ENCODE measurements around the gene OR11L1.
A peak's percentile ranks its signal among the peaks of the same experiment; 100 is the strongest.

Gene OR11L1, protein sequence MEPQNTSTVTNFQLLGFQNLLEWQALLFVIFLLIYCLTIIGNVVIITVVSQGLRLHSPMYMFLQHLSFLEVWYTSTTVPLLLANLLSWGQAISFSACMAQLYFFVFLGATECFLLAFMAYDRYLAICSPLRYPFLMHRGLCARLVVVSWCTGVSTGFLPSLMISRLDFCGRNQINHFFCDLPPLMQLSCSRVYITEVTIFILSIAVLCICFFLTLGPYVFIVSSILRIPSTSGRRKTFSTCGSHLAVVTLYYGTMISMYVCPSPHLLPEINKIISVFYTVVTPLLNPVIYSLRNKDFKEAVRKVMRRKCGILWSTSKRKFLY

DNA sequence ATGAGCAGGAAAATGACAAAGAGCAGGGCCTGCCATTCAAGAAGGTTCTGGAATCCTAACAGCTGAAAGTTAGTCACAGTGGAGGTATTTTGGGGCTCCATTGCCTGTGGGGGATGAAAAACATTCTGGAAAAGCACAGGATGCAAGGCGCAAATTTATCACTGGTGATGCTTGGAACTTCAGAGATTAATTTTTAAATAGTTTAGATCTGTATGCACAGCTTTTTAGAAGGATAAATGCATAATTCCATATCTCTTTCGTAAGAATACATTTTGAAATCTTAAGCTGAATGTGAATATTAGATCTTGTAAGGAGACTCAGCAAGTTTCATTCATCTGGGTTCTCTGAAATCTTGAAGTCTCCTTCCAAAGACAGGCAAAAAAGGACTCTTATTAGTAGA is at the start of gene OR11L1:
TSS of gene OR11L1 (minus strand) at position 101 of the 400 bp plus-strand sequence. CDS start at position 101, 0 bp downstream.
- no peaks in the 10 kb centered on the region for H3K9me3 ChIP-seq
- no peaks in the 10 kb centered on the region for H3K27me3 ChIP-seq
- H4K20me1 ChIP-seq, result no peaks in the 10 kb centered on the region

DNA sequence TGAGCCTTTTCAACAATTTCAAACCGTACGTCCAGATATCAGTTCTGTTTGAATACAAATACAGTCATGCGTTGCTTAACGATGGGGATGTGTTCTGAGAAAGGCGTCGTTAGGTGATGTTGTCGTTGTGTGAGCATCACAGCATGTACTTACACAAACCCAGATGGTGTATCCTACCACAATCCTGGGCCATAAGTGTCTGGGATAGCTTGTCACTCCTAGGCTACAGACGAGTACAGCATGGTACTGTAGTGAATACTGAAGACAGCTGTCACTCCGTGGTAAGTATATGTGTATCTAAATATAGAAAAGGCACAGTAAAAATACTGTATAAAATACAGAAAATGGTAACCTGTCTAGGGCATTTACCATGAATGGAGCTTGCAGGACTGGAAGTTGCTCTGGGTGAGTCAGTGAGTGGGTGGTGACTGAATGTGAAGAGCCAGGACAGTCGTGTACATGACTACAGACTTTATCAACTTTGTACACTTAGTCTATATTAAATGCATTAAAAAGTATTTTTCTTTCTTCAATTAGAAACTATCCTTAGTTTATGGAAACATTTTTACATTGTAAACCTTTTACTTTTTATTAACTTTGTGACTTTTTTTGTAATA is 43.2 kb upstream of the OR11L1 start:
- Histone ChIP-seq H4K20me1 (no peaks in the 10 kb centered on the region), H3K27ac (no peak overlapping the region), H3K27me3 (no peaks in the 10 kb centered on the region), H3K4me2 (no peak overlapping the region), H3K4me3 (no peak overlapping the region), H3K4me1 (no peaks in the 10 kb centered on the region), H3K9me3 (no peaks in the 10 kb centered on the region), H3K36me3 (no peaks in the 10 kb centered on the region), H3K9ac (no peak overlapping the region)
- no peak for TF ChIP-seq Cebpa-rat (IDR thresholded peaks at IDR 0.05)

More for the DNA sequence above, at the start of gene OR11L1:
- Histone ChIP-seq H3K9ac (no peak within 1 kb of the TSS), H3K36me3 (no peaks in the 10 kb centered on the region), H3K4me1 (no peaks in the 10 kb centered on the region), H3K27ac (no peak within 1 kb of the TSS), H3K4me2 (no peak within 1 kb of the TSS), H3K4me3 (no peak within 1 kb of the TSS)
- TF ChIP-seq Cebpa-rat (IDR thresholded peaks at IDR 0.05), result no peak

- Histone ChIP-seq H3K4me3 (no peak overlapping the region), H3K4me1 (no peaks in the 10 kb centered on the region), H3K27me3 (no peaks in the 10 kb centered on the region), H3K27ac (no peak overlapping the region), H3K9ac (no peak overlapping the region), H3K9me3 (no peaks in the 10 kb centered on the region), H3K4me2 (no peak overlapping the region), H4K20me1 (no peaks in the 10 kb centered on the region), H3K36me3 (no peaks in the 10 kb centered on the region)
- TF ChIP-seq Cebpa-rat (IDR thresholded peaks at IDR 0.05), result no peak
Observed at GRCh38 chr1:247883346-247883745, 41.6 kb upstream of the OR11L1 start.

- no peaks in the 10 kb centered on the region for H3K27me3 ChIP-seq
- no peaks in the 10 kb centered on the region for H4K20me1 ChIP-seq
- H3K9me3 ChIP-seq, result 0 out of 2 replicates have a peak, but pooled peaks cover 4% of the 10 kb centered on the region
- TF ChIP-seq Cebpa-rat (IDR thresholded peaks at IDR 0.05), result no peak
- H3K9ac ChIP-seq, result no peak overlapping the region
- no peak overlapping the region for H3K27ac ChIP-seq
- H3K36me3 ChIP-seq, result peaks cover 32% of the 10 kb centered on the region
- H3K4me2 ChIP-seq, result no peak overlapping the region
- H3K4me1 ChIP-seq, result no peaks in the 10 kb centered on the region
- H3K4me3 ChIP-seq, result no peak overlapping the region
Observed at GRCh38 chr1:247865416-247865815, 23.7 kb upstream of the OR11L1 start.

DNA sequence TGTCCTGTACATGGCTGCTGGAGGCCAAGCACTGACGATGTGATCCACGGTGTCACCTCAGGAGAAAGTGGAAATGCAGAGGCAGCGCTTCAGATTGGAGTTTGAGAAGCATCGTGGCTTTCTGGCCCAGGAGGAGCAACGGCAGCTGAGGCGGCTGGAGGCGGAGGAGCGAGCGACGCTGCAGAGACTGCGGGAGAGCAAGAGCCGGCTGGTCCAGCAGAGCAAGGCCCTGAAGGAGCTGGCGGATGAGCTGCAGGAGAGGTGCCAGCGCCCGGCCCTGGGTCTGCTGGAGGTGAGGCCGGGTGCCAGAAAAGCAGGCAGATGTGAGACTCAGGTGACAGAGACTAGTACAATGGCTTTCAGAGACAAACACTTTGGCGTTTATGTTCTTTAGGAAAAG is 22.9 kb upstream of the OR11L1 start:
- Histone ChIP-seq H3K9me3 (no peaks in the 10 kb centered on the region), H3K4me3 (no peak overlapping the region), H3K9ac (no peak overlapping the region), H3K27ac (no peak overlapping the region), H3K4me2 (no peak overlapping the region), H3K36me3 (peaks cover 25% of the 10 kb centered on the region), H4K20me1 (no peaks in the 10 kb centered on the region), H3K4me1 (no peaks in the 10 kb centered on the region), H3K27me3 (no peaks in the 10 kb centered on the region)
- TF ChIP-seq Cebpa-rat (IDR thresholded peaks at IDR 0.05), result no peak

- H3K9me3 ChIP-seq, result no peaks in the 10 kb centered on the region
- H3K4me1 ChIP-seq, result no peaks in the 10 kb centered on the region; the same call in 1 of the 2 replicates
- H3K9ac ChIP-seq, result no peak overlapping the region
- no peak overlapping the region for H3K4me2 ChIP-seq
- no peak overlapping the region for H3K27ac ChIP-seq
- H3K27me3 ChIP-seq, result no peaks in the 10 kb centered on the region
- no peak for TF ChIP-seq Cebpa-rat (IDR thresholded peaks at IDR 0.05)
- no peaks in the 10 kb centered on the region for H4K20me1 ChIP-seq
- no peak overlapping the region for H3K4me3 ChIP-seq
- peaks cover 6% of the 10 kb centered on the region; the same call in 1 of the 2 replicates for H3K36me3 ChIP-seq
Observed at GRCh38 chr1:247862756-247863155, 21.1 kb upstream of the OR11L1 start.

- Histone ChIP-seq H3K4me1 (no peaks in the 10 kb centered on the region; the same call in 1 of the 2 replicates), H3K27me3 (no peaks in the 10 kb centered on the region), H3K9me3 (peaks cover 8% of the 10 kb centered on the region; the same call in 1 of the 2 replicates), H4K20me1 (no peaks in the 10 kb centered on the region), H3K4me2 (peak overlapping the region; percentile 80), H3K27ac (no peak overlapping the region), H3K9ac (peak overlapping the region; percentile 77; the same call in 1 of the 2 replicates), H3K4me3 (peak overlapping the region; percentile 72), H3K36me3 (no peaks in the 10 kb centered on the region)
- TF ChIP-seq Cebpa-rat (IDR thresholded peaks at IDR 0.05), result no peak
Observed at GRCh38 chr1:247857985-247858619, 16.4 kb upstream of the OR11L1 start.

DNA sequence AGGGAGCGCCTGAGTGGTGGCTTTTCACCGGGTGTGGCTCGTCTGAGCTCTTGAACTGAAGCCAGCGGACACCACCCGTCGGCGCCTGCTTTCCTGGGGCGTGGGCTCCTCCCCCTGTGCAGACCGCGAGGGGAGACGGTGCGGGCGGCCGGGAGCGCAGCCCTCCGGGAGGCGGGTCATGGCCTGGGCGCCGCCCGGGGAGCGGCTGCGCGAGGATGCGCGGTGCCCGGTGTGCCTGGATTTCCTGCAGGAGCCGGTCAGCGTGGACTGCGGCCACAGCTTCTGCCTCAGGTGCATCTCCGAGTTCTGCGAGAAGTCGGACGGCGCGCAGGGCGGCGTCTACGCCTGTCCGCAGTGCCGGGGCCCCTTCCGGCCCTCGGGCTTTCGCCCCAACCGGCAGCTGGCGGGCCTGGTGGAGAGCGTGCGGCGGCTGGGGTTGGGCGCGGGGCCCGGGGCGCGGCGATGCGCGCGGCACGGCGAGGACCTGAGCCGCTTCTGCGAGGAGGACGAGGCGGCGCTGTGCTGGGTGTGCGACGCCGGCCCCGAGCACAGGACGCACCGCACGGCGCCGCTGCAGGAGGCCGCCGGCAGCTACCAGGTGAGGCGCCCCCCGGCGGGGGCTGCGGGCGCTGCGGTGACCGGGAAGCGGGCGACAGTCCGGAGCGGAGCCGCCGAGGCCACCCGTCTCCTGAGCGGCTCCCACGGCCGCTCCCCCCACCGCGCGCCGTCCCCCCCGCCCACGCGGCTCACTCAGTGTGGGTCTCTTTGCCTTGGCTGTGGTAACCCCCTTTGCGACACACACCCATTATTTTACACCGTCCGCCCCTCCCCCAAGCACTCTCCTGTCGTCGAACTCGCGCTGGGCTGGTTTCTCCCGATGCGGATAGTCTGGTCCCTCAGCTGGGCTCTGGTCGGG is 15.6 kb upstream of the OR11L1 start, which contains the start of gene TRIM58:
TSS of gene TRIM58 (plus strand) at position 119 of the 916 bp plus-strand sequence. CDS start at position 179, 60 bp downstream.
- Histone ChIP-seq H3K27ac (peak within 1 kb of the TSS; percentile 53; the same call in 1 of the 2 replicates), H3K9me3 (peaks cover 8% of the 10 kb centered on the region; the same call in 1 of the 2 replicates), H3K4me2 (peak within 1 kb of the TSS; percentile 80)

DNA sequence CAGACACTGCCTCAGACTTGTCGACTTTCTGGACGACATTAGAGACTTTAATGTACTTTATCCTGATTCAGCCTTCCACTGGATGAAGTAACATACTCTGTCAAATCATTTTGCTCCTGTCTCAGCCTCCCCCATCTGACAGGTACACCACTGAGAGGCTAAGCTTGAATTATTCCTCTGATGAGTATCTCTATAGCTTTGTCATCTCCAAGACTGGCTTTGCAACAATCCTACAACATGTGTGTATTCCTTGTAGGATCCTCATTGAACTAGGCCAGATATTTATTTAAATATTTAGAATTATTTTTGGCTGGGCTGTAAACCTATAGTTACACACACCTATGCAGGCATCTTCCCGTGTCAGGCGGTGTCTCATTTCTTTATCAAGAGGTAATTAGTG is 14.2 kb upstream of the OR11L1 start:
- Histone ChIP-seq H3K4me3 (no peak overlapping the region), H3K36me3 (no peaks in the 10 kb centered on the region), H3K9ac (no peak overlapping the region), H4K20me1 (no peaks in the 10 kb centered on the region), H3K9me3 (peaks cover 8% of the 10 kb centered on the region; the same call in 1 of the 2 replicates), H3K27ac (no peak overlapping the region), H3K4me1 (peaks cover 6% of the 10 kb centered on the region; the same call in 1 of the 2 replicates), H3K27me3 (no peaks in the 10 kb centered on the region), H3K4me2 (no peak overlapping the region)
- TF ChIP-seq Cebpa-rat (IDR thresholded peaks at IDR 0.05), result no peak

More for the DNA sequence above, 15.6 kb upstream of the OR11L1 start, which contains the start of gene TRIM58:
- H3K27me3 ChIP-seq, result no peaks in the 10 kb centered on the region
- H3K4me3 ChIP-seq, result peak within 1 kb of the TSS; percentile 72
- H3K36me3 ChIP-seq, result no peaks in the 10 kb centered on the region
- peaks cover 2% of the 10 kb centered on the region; the same call in 1 of the 2 replicates for H3K4me1 ChIP-seq
- H3K9ac ChIP-seq, result peak within 1 kb of the TSS; percentile 77
- TF ChIP-seq Cebpa-rat (IDR thresholded peaks at IDR 0.05), result no peak
- no peaks in the 10 kb centered on the region for H4K20me1 ChIP-seq

All from BLaER1 (cell line).